ENCODE measurements around the gene PKIB. TPM values are rescaled to one million over a fixed set of nuclear protein-coding genes. Genes with fewer than 3 reads are reported as not detected.

The PKIB gene
- total RNA-seq, 1 experiment from 2014 or later: 28.0 TPM

GRCh38 chr6:122619309-122619708 lies 9.1 kb downstream of the PKIB start:
- ChIA-PET POLR2A (ENCODE audit: unreplicated experiment) (no interaction called here), CTCF (no interaction called here)
- intact Hi-C loops (cut with micrococcal nuclease): no loop called here
- Histone ChIP-seq H4K20me1 (ENCODE audit: low read length) (no peaks in the 10 kb centered on the region), H3K9me2 (replicated peaks; ENCODE audit: low read length) (no peaks in the 10 kb centered on the region), H3K9me3 (ENCODE audit: low read length) (no peaks in the 10 kb centered on the region), H3K4me2 (ENCODE audit: low read length) (no peak overlapping the region), H3K4me3 (ENCODE audit: low read length) (no peak overlapping the region), H3K36me3 (ENCODE audit: low read depth, low read length) (0 out of 2 replicates have a peak, but pooled peaks cover 6% of the 10 kb centered on the region), H3K79me2 (ENCODE audit: low read length) (peaks cover 74% of the 10 kb centered on the region), H3F3A (ENCODE audit: low read length, unreplicated experiment) (no peaks in the 10 kb centered on the region), H3K4me1 (ENCODE audit: insufficient read depth, low read length) (peaks cover 25% of the 10 kb centered on the region), H3K27ac (ENCODE audit: low read length) (no peak overlapping the region), H3K9ac (ENCODE audit: low read length) (no peak overlapping the region), H2AFZ (ENCODE audit: low read length) (no peak overlapping the region), H3K27me3 (ENCODE audit: low read length) (no peaks in the 10 kb centered on the region)
- DNase-seq (no peak), ATAC-seq (no peak)
- TF ChIP-seq, protein P1, sequence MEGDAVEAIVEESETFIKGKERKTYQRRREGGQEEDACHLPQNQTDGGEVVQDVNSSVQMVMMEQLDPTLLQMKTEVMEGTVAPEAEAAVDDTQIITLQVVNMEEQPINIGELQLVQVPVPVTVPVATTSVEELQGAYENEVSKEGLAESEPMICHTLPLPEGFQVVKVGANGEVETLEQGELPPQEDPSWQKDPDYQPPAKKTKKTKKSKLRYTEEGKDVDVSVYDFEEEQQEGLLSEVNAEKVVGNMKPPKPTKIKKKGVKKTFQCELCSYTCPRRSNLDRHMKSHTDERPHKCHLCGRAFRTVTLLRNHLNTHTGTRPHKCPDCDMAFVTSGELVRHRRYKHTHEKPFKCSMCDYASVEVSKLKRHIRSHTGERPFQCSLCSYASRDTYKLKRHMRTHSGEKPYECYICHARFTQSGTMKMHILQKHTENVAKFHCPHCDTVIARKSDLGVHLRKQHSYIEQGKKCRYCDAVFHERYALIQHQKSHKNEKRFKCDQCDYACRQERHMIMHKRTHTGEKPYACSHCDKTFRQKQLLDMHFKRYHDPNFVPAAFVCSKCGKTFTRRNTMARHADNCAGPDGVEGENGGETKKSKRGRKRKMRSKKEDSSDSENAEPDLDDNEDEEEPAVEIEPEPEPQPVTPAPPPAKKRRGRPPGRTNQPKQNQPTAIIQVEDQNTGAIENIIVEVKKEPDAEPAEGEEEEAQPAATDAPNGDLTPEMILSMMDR (conservative IDR thresholded peaks at IDR 0.05; ENCODE audit: low read depth, low read length): no peak
- TF ChIP-seq EZH2 (IDR thresholded peaks at IDR 0.05; ENCODE audit: low read length, unreplicated experiment) (no peak), EZH2phosphoT487 (IDR thresholded peaks at IDR 0.05; ENCODE audit: borderline replicate concordance, low read length) (no peak)
- no TSS peak for BruUV-seq (replicated peaks)

DNA sequence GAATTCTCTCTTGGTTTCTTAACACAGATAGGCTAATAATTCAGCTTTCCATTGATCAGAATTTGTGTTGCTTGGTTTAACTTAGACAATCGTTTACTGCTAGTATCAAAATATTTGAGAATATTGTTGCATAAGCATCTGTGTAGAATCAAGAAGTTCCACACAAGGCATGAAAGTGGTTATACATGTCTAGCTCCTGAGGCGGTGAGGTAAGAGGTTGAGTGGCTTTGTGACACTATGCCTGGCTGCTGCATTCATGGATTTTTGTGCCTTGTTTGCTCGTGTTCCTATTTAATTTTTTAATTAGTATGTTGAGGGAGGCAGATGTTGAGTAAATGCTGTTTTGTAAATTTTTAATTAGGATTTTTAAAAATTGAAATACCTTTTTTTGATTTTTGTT lies 10.2 kb downstream of the PKIB start:
- ATAC-seq: peak; percentile 54
- POLR2A ChIA-PET (ENCODE audit: unreplicated experiment): no interaction called here

GRCh38 chr6:122620902-122621301 lies 10.7 kb downstream of the PKIB start:
- no peaks in the 10 kb centered on the region for H3F3A ChIP-seq (ENCODE audit: low read length, unreplicated experiment)
- POLR2A ChIA-PET (ENCODE audit: unreplicated experiment): no interaction called here
- H3K4me2 ChIP-seq (ENCODE audit: low read length): peak overlapping the region; percentile 66
- intact Hi-C loops (cut with micrococcal nuclease): loop anchor here (2.0 kb wide), 1 partner anchor 32 kb away; no protein-coding TSS in a partner anchor
- H3K79me2 ChIP-seq (ENCODE audit: low read length): peaks cover 61% of the 10 kb centered on the region
- H3K27me3 ChIP-seq (ENCODE audit: low read length): no peaks in the 10 kb centered on the region
- no peaks in the 10 kb centered on the region for H3K9me2 ChIP-seq (replicated peaks; ENCODE audit: low read length)
- peak; percentile 75 for DNase-seq
- no TSS peak for BruUV-seq (replicated peaks)
- TF ChIP-seq, protein P1 (conservative IDR thresholded peaks at IDR 0.05; ENCODE audit: low read depth, low read length): no peak
- TF ChIP-seq EZH2phosphoT487 (IDR thresholded peaks at IDR 0.05; ENCODE audit: borderline replicate concordance, low read length) (no peak), EZH2 (IDR thresholded peaks at IDR 0.05; ENCODE audit: low read length, unreplicated experiment) (no peak)
- CTCF ChIA-PET: interaction anchor here (1.0 kb wide), 1 partner anchor 11 kb away, joined by 5 read pairs; the partner anchor contains the start of gene PKIB
- 0 out of 2 replicates have a peak, but pooled peaks cover 6% of the 10 kb centered on the region for H3K36me3 ChIP-seq (ENCODE audit: low read depth, low read length)
- H3K9me3 ChIP-seq (ENCODE audit: low read length): no peaks in the 10 kb centered on the region
- H3K4me1 ChIP-seq (ENCODE audit: insufficient read depth, low read length): peaks cover 25% of the 10 kb centered on the region
- ATAC-seq: peak; percentile 91
- peak overlapping the region; percentile 58 for H3K27ac ChIP-seq (ENCODE audit: low read length)
- H4K20me1 ChIP-seq (ENCODE audit: low read length): no peaks in the 10 kb centered on the region
- H3K4me3 ChIP-seq (ENCODE audit: low read length): no peak overlapping the region
- no peak overlapping the region for H2AFZ ChIP-seq (ENCODE audit: low read length)
- H3K9ac ChIP-seq (ENCODE audit: low read length): no peak overlapping the region

More for the DNA sequence above, 10.2 kb downstream of the PKIB start:
- Histone ChIP-seq H3K36me3 (ENCODE audit: low read depth, low read length) (0 out of 2 replicates have a peak, but pooled peaks cover 6% of the 10 kb centered on the region), H3K27me3 (ENCODE audit: low read length) (no peaks in the 10 kb centered on the region), H3K9me3 (ENCODE audit: low read length) (no peaks in the 10 kb centered on the region), H3K4me2 (ENCODE audit: low read length) (peak overlapping the region; percentile 66), H3K27ac (ENCODE audit: low read length) (peak overlapping the region; percentile 33), H2AFZ (ENCODE audit: low read length) (no peak overlapping the region), H4K20me1 (ENCODE audit: low read length) (no peaks in the 10 kb centered on the region), H3F3A (ENCODE audit: low read length, unreplicated experiment) (no peaks in the 10 kb centered on the region), H3K79me2 (ENCODE audit: low read length) (peaks cover 66% of the 10 kb centered on the region), H3K9ac (ENCODE audit: low read length) (no peak overlapping the region), H3K4me1 (ENCODE audit: insufficient read depth, low read length) (peaks cover 25% of the 10 kb centered on the region), H3K4me3 (ENCODE audit: low read length) (no peak overlapping the region), H3K9me2 (replicated peaks; ENCODE audit: low read length) (no peaks in the 10 kb centered on the region)
- CTCF ChIA-PET: interaction anchor here (1.0 kb wide), 1 partner anchor 10 kb away, joined by 5 read pairs; the partner anchor contains the start of gene PKIB
- DNase-seq: no peak
- intact Hi-C loops (cut with micrococcal nuclease): loop anchor here (2.0 kb wide), 1 partner anchor 32 kb away; no protein-coding TSS in a partner anchor
- TF ChIP-seq EZH2phosphoT487 (IDR thresholded peaks at IDR 0.05; ENCODE audit: borderline replicate concordance, low read length) (no peak), EZH2 (IDR thresholded peaks at IDR 0.05; ENCODE audit: low read length, unreplicated experiment) (no peak)
- TF ChIP-seq, protein P1 (conservative IDR thresholded peaks at IDR 0.05; ENCODE audit: low read depth, low read length): no peak
- TSS peak; percentile 77 for BruUV-seq (replicated peaks)
